NCI-H2227 treated with DMSO at 0.1 percent for 48 hours (cell line): Measurements from ENCODE around the gene NPM1.

Source experiments
- DNase-seq: peaks from one replicate; lab custom pipeline; 2025; lab: John Stamatoyannopoulos, UW

NPM1 gene

DNA sequence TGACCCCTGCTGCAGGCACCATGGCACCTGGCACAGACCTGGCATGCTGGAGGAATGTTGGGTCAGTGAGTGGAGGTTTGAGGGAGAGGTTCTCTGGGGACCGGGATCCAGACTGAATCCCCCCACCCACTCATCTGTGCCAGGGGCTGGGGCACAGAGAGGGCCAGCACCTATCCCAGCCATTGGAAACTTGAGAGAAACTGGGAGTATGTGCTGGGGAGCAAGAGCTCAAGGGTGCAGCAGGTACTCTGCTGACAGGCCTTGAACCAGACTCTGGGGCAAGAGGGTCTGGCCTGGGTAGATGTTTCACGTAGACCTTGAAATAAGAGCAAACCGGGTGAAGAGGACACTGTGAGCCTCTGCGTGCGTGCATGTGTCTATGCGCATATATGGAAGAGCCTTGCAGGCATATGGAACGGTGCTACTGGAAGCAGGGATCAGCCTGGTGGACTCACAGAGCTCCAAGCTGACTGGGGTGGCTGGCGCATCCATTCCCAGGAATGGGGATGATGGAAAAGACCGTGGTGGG, 40.6 kb downstream of the NPM1 start:
- no peak for DNase-seq

- no peak for DNase-seq
Observed at GRCh38 chr5:171428809-171429542, 41.3 kb downstream of the NPM1 start.

DNA sequence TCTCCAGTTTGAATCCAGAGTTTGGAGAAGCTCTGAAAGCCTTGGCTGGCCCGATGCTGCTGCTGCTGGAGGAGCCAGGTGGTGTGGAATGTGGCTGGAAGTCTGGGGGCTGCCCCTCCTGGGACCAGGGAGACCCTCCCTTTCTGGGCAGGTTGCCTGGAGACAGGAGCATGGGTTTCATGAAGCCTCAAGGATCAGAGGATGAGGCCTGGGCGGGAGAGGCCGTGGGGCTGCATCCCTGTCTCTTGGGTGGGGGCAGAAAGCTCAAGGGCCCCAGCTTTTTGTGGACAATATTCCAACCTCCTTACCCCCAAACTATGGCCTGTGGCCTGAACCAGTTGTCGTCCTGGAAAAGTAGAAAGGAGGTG, 41.9 kb downstream of the NPM1 start:
- no peak for DNase-seq

DNA sequence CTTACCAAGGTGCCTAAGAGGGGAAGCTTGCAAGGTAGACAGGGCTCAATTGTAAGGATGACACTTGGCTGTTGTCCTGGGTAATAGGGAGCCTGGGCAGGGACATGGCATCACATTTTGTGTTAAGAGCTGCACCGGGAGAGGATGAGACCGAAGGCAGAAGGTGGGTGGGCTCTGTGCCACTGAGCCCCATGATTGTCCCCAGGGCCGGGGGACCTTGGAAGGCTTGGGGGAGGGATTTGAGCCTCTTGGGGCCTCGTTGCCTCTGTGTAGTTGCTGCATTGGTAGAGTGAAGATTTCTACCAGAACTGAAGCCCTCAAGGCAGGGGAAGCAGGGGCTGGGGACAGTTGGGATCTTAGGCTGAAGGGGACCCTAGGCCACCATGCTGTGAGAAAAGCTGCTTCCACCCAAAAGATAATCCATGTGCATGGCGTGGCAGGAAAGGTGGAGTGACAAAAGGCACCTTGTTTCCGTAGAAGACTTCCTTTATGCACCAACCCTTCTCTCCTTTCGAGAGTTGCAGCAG, 43.7 kb downstream of the NPM1 start:
- DNase-seq = no peak

DNA sequence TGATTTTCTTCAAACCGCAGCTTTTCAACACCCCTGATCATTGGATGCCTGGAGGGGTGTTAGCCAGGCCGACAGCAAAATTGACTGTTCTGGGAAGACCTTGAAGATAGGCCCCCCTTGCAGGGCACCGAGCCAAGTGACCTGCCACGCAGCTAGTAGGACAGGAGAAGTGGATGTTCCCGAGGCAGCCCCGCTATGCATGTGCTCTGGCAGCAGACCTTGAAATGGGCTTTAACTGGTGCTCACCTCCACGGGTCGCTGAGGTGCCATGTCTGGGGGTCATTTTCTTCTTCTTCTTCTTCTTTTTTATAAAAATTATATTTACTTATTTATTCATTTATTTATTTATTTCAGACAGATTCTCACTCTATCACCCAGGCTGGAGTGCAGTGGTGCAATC, 44.4 kb downstream of the NPM1 start:
- DNase-seq = no peak

DNA sequence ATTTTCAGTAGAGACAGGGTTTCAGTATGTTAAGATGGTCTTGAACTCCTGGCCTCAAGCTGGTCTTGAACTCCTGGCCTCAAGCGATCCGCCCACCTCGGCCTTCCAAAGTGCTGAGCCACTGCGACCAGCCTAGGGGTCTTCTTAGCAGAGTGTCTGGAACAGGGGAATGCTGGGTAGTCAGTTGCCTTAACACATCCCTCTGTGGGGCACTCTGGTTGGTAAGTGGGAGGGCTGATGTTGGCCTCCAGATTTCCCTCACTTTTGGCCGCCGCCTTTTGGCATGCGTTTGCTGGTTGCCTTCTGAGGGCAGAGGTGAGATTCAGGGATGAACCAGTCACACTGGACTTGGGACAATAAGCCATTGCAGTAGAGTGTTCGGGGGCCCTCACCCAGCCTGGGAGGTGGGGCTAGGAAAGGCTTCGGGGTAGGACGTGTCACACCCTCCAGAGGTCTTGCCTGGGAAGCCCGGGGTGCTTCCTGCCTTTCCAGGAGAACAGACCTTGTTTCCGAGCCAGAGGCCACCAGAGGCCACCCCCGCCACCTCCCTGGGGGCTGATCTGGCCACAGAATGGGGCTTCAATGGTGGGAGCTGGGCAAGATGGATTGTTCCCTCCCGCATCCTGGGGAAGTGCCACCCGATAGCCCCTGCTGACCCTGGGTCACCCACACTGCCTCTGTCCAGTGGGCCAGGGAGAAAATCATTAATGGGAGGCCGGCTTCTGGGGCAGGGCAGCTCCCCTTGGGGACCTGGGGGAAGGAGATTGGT, 45.1 kb downstream of the NPM1 start:
- DNase-seq = no peak

GRCh38 chr5:171433352-171433698, 45.7 kb downstream of the NPM1 start:
- DNase-seq = no peak

DNA sequence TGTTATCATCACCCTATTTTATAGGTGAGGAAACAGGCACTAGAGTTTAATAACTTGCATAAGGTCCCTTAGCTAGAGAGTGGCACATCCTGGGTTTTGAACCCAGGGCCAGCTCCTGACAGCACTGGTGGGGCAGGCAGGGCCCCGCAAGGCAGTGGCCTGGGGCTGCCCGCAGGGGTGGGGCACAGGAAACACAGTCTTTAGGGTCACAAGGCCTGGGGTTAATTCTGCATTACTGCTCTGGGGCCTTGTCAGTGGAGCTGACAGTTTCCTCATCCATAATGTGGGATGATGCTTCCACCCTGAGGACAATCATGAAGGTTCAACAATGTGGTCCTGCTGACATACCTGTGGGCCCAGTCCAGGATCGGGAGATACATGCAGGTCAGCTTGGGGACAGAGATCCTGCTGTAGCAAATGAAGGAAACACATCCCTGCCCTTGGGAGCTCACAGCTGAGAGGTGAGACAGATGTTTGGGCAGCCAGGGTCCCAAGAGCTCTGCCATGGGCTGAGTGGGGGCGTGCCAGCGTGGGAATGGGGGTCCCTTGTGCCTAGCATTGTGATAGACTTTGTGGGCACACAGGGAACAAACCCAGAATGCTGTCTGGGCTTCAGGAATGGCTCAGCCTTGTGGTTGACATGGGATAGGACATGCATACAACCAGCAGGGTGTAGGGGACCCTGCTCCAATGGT, 46.5 kb downstream of the NPM1 start:
- no peak for DNase-seq

DNA sequence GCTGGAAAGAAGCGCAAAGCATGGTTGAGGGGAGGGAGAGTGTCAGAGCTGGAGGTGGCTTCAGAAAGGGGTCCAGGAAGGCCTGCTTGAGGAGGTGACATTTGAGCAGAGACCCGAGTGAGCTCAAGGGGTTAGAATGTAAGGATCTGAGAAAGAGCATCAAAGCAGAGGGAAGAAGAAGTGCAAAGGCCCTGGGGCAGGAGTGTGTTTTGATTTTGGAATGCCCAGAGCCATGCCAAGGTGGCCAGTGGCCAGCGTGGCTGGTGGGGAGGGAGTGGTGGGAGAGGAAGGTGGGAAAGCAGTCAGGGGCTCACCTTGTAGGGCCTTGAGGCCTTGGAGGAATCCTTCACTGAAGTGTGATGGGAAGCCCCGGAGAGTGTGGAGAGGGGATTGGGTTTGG, 47.2 kb downstream of the NPM1 start:
- DNase-seq = no peak

DNA sequence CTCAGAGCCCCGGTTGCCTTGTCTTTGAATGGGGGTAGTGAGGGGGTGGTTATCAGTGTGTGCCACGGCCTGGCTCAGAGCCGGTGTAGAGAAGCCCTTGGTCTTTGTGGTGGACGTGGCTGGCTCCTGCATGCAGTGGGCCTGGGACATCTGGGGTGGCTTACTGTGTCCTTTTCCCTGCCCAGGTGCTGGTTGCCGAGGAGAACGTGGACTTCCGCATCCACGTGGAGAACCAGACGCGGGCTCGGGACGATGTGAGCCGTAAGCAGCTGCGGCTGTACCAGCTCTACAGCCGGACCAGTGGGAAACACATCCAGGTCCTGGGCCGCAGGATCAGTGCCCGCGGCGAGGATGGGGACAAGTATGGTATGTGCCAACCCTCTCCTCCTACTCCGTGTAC, 48.3 kb downstream of the NPM1 start:
- no peak for DNase-seq

DNA sequence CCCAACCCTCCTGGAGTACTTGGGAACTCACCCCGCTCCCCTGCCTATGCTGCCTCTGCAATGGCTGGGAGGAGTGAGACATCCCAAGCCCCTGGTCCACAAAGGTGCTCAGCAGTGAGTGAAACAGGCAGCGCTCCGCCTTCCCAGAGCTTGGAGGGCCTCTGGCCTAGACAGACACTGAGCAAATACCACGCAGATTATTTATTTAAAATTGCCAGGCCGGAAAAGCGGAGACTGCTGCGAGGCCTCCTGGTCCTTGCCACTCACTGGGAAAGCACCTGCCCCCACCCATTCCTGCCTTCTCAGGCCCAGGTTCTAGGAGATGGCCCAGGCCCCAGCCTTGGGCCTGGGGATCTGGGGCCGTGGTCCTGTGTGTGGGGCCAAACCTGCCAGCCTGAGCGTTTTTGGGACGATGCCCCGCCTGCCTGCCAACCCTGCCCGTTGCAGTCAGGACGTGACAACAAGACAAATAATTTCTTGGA, 49.2 kb downstream of the NPM1 start:
- no peak for DNase-seq

DNA sequence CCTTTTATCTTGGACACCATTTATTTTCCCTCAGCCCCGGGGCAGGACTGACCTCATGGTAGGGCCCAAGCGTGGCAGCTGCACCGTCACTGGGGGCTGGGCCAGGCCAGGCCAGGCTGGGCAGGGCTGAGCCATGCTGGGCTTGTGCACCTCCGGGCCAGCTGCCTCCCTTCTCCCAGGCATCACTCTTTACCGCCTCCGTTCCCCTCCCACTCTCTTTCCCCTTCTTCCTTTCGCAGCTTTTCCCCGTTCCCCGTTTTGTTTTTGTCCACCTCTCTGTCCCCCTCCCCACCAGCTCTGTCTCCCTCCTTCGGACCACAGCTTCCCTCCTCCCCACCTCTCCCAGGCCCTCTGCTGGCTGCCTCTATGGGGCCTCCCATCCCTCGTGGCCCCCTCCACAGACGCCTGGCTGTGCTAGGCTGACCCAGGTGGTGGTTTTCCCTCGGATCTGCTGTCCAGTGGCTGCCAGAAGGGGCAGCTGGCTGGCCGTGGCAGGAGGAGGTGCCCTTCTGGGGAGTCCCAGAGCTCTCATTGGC, 49.7 kb downstream of the NPM1 start:
- DNase-seq = no peak

DNA sequence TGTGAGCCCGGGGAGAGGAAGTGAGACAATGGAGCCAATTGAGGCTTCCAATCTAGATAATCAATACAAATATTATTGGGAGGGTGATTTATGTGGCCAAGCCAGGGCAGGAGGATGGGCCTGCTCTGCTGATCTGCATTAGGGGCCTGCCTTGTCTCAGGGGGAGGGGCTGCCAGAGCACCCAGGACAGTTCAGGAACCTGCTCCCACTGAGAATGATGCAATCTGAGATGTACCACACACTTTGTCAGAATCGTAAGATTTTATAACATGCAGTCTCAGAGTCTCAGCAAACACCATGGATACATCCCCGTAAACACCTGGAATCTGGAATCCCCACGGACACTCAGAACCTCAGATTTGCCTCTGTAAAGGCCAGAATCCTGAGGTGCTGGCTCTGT, 51.1 kb downstream of the NPM1 start:
- DNase-seq = no peak

- DNase-seq = no peak
Observed at GRCh38 chr5:171441246-171441791, 53.7 kb downstream of the NPM1 start.

DNA sequence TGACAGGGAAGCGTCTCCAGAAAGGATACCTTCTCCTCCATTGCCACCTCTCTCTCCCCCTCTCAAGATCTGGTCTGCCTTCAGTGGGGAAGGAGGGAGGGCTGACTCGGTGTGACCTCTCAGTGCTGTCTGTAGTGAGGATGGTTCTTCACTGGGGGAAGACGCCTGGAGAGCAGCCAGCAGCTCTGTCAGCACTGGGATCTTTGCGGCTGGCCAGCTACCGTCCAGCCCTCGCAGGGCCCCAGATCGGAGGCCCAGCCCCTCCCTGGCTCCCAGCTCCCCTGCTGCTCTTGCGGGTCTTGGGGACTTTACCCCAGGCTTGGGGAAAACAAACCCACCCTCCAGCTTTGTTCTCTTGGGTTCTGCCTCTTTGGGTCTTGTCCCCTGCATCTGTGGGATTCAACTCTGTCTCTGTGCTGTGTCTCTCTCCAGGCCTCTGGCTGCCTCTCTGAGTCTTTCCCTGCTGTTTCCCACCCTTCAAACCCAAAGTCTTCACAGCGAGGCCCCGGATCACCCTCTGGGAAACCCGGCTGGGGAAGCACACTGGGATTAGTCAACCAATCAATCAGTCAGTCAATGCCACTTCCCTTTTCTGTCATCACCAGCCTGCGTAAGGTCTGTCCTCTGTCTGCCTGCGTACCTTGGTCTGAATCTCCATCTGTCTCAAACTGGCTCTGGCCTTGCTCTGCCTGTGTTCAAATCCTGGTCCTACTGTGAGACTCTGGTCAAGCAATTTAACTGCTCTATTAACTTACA, 54.8 kb downstream of the NPM1 start:
- no peak for DNase-seq

- DNase-seq = no peak
Observed at GRCh38 chr5:171444582-171444981, 56.9 kb downstream of the NPM1 start.

DNA sequence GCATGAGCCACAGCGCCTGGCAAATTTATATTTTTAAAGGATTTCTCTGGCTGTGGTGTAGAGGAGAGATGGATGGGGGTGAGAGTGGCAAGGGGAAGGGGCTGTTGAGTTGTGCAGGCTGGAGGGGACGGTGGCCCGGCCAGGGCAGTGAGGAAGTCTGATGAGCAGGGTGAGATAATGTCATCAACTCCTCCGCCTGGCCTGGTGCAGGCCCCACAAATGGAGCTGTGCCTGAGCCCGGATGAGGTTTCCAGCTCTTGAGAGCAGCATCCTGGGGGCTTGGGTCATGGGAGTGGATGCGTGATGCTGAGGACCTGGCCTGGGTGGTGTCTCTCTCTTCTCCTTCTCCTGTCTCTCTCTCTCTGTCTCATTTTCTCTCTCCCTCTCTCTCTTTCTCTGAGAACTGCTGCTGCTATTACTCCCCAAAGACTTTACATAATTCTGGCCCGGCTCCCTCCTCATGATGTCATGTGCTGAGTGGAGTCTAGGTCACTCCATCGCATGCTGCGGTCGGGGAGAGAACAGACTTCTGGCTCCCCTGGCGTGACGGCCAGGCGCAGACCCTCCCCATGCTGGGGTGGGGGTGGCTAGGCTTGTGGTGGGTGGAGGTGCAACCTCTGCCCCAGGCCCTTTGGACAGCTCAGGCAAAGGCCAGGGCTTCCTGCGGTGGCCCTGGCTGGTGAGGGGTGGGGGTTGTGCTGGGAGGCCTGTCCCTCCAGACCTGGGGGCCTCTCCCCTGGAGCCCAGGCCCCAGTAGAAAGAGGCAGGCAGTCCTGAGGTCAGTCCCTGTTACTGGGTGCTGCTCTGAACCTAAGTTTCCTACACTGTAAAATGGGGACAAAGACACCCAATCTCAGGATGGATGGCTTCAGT, 58.2 kb downstream of the NPM1 start:
- no peak for DNase-seq

GRCh38 chr5:171447226-171447625, 59.6 kb downstream of the NPM1 start:
- DNase-seq = no peak

GRCh38 chr5:171449426-171449825, 61.8 kb downstream of the NPM1 start:
- DNase-seq = no peak
